GM23338 (cell line): Measurements from ENCODE around the gene CHD5. TPM values are rescaled to one million over a fixed set of nuclear protein-coding genes. Genes with fewer than 3 reads are reported as not detected.
A peak's percentile ranks its signal among the peaks of the same experiment; 100 is the strongest.

Source experiments
- ATAC-seq: fragments of 200-7000 bp; cut with Tn5 transposase; 3 replicates; pipeline ENCODE4 v1.9.1; 2020
- DNase-seq: peaks from one replicate; pipeline ENCODE4 v3.0.0-alpha.2; 2015; ENCODE audit warnings: low spot score
- H2AFZ ChIP-seq: fragments of 200-600 bp; sonication (generic); 2 replicates; pipeline ENCODE4 v1.8.0; 2016; ENCODE audit warnings: antibody characterized with exemption, mild to moderate bottlenecking, moderate library complexity
- H3F3A ChIP-seq: fragments of 200-600 bp; sonication (generic); replicated peaks from 2 replicates; pipeline ENCODE4 v1.8.0; 2017; ENCODE audit warnings: antibody characterized with exemption, mixed run types, low read depth
- H3K27ac ChIP-seq: fragments of 200-600 bp; sonication (generic); 2 replicates; pipeline ENCODE4 v1.6.1; 2016; ENCODE audit warnings: low read depth
- H3K27me3 ChIP-seq: fragments of 200-600 bp; sonication (generic); 2 replicates; pipeline ENCODE4 v1.8.0; 2016; ENCODE audit warnings: mild to moderate bottlenecking, mixed run types, moderate library complexity; ENCODE audit not compliant: insufficient read depth
- H3K36me3 ChIP-seq: fragments of 200-600 bp; sonication (generic); 2 replicates; pipeline ENCODE4 v1.8.0; 2016; ENCODE audit warnings: mild to moderate bottlenecking; ENCODE audit not compliant: insufficient read depth
- H3K4me1 ChIP-seq: fragments of 200-600 bp; sonication (generic); 2 replicates; pipeline ENCODE4 v1.8.0; 2016; ENCODE audit warnings: mild to moderate bottlenecking, moderate library complexity; ENCODE audit not compliant: insufficient read depth
- H3K4me2 ChIP-seq: fragments of 200-600 bp; sonication (generic); 2 replicates; pipeline ENCODE4 v1.7.1; 2017; ENCODE audit warnings: mixed run types
- H3K4me3 ChIP-seq: fragments of 200-600 bp; sonication (generic); 2 replicates; pipeline ENCODE4 v1.6.1; 2016; ENCODE audit warnings: mixed run types
- H3K79me2 ChIP-seq: fragments of 200-600 bp; sonication (generic); replicated peaks from 2 replicates; pipeline ENCODE4 v1.8.0; 2017; ENCODE audit warnings: mild to moderate bottlenecking; ENCODE audit not compliant: insufficient read depth
- H3K9me2 ChIP-seq: fragments of 200-600 bp; sonication (generic); 2 replicates; pipeline ENCODE4 v1.8.0; 2017; ENCODE audit not compliant: insufficient read depth
- H4K20me1 ChIP-seq: fragments of 200-600 bp; sonication (generic); replicated peaks from 2 replicates; pipeline ENCODE4 v1.8.0; 2017; ENCODE audit warnings: mild to moderate bottlenecking; ENCODE audit not compliant: insufficient read depth
- H3K27ac Mint-ChIP-seq: 2 replicates; pipeline ENCODE4 v1.8.0; 2020; ENCODE audit warnings: inconsistent platforms, mild to moderate bottlenecking, moderate library complexity, mixed read lengths
- H3K27me3 Mint-ChIP-seq: 3 replicates; pipeline ENCODE4 v1.8.0; 2022; ENCODE audit warnings: low read depth, mild to moderate bottlenecking, moderate library complexity, mixed read lengths, inconsistent platforms; ENCODE audit not compliant: insufficient read depth, poor library complexity
- H3K36me3 Mint-ChIP-seq: 3 replicates; pipeline ENCODE4 v1.8.0; 2021; ENCODE audit warnings: low read depth, mild to moderate bottlenecking, inconsistent platforms, moderate library complexity, mixed read lengths
- H3K4me1 Mint-ChIP-seq: 3 replicates; pipeline ENCODE4 v1.8.0; 2020; ENCODE audit warnings: mild to moderate bottlenecking, inconsistent platforms, mixed read lengths
- H3K4me3 Mint-ChIP-seq: 3 replicates; pipeline ENCODE4 v1.8.0; 2021; ENCODE audit warnings: moderate library complexity, mild to moderate bottlenecking, inconsistent platforms, mixed read lengths
- H3K9me3 Mint-ChIP-seq: 3 replicates; pipeline ENCODE4 v1.8.0; 2020; ENCODE audit warnings: moderate library complexity, mild to moderate bottlenecking, inconsistent platforms, mixed read lengths
- EZH2 ChIP-seq: fragments of 200-600 bp; sonication (generic); IDR thresholded peaks from one replicate; pipeline ENCODE4 v1.8.0; 2017; ENCODE audit warnings: antibody characterized with exemption, mild to moderate bottlenecking, low read depth; ENCODE audit not compliant: unreplicated experiment
- EZH2phosphoT487 ChIP-seq: fragments of 200-600 bp; sonication (generic); IDR thresholded peaks from one replicate; pipeline ENCODE4 v1.8.1; 2018; ENCODE audit warnings: antibody characterized with exemption; ENCODE audit not compliant: unreplicated experiment
- NANOG ChIP-seq: IDR thresholded peaks from 2 replicates; pipeline ENCODE4 v1.6.1; 2016; ENCODE audit warnings: antibody characterized with exemption, borderline replicate concordance
- STAT1 ChIP-seq: IDR thresholded peaks from one replicate; pipeline ENCODE4 v1.6.1; 2016; ENCODE audit warnings: antibody characterized with exemption; ENCODE audit not compliant: unreplicated experiment
- polyA plus RNA-seq: library from polyadenylated mRNA; unstranded; fragments of >200 nt; fragmentation: Nextera tagmentation; extraction: Ambion mirVana; gene quantifications from 2 replicates; pipeline ENCODE4 v1.2.1, GENCODE V29; 2016
- total RNA-seq: library from RNA; depleted of rRNA; stranded (reverse); fragments of >200 nt; shearing (Covaris generic); gene quantifications from 2 replicates; pipeline ENCODE4 v1.2.3, GENCODE V29; 2014
- TF ChIP-seq, protein P1 (sequence below): fragments of 250-450 bp; sonication (Bioruptor Pico); IDR thresholded peaks from 2 replicates; pipeline ENCODE4 v1.5.0; 2020; ENCODE audit warnings: mild to moderate bottlenecking, moderate library complexity
- TF ChIP-seq, protein P2 (sequence below), 2 experiments: fragments of 200-600 bp in 1 of 2; sonication (generic) in 1 of 2; conservative IDR thresholded peaks; 2 replicates each; pipeline versions ENCODE4 v1.5.1 to v1.6.1; 2016 to 2017; ENCODE audit warnings: antibody characterized with exemption in 2 of 2, low read depth in 2 of 2, mild to moderate bottlenecking in 2 of 2, moderate library complexity in 1 of 2
- TF ChIP-seq, protein P3 (sequence below): IDR thresholded peaks from 2 replicates; pipeline ENCODE4 v1.6.1; 2016; ENCODE audit warnings: antibody characterized with exemption

Gene CHD5
- total and polyA plus RNA-seq, 2 experiments from 2014 or later = 0.32 to 1.0 TPM

DNA sequence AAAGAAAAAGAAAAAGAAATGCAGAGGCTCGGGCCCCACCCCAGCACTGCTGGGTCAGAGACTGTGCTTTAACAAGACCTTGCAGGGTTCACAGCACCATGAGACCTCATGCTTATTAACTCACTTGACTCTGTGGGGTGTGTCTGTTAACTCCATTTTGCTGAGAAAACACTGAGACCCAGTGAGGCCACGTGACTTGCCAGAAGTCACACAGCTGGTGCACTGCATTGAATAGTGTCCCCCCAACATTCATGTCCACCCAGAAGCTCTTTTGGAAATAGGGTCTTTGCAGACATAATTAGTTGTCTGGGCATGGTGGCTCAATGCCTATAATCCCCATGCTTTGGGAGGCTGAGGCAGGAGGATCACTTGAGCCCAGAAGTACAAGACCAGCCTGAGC, 39.7 kb downstream of the CHD5 start (continued):
- TF ChIP-seq, protein P1, sequence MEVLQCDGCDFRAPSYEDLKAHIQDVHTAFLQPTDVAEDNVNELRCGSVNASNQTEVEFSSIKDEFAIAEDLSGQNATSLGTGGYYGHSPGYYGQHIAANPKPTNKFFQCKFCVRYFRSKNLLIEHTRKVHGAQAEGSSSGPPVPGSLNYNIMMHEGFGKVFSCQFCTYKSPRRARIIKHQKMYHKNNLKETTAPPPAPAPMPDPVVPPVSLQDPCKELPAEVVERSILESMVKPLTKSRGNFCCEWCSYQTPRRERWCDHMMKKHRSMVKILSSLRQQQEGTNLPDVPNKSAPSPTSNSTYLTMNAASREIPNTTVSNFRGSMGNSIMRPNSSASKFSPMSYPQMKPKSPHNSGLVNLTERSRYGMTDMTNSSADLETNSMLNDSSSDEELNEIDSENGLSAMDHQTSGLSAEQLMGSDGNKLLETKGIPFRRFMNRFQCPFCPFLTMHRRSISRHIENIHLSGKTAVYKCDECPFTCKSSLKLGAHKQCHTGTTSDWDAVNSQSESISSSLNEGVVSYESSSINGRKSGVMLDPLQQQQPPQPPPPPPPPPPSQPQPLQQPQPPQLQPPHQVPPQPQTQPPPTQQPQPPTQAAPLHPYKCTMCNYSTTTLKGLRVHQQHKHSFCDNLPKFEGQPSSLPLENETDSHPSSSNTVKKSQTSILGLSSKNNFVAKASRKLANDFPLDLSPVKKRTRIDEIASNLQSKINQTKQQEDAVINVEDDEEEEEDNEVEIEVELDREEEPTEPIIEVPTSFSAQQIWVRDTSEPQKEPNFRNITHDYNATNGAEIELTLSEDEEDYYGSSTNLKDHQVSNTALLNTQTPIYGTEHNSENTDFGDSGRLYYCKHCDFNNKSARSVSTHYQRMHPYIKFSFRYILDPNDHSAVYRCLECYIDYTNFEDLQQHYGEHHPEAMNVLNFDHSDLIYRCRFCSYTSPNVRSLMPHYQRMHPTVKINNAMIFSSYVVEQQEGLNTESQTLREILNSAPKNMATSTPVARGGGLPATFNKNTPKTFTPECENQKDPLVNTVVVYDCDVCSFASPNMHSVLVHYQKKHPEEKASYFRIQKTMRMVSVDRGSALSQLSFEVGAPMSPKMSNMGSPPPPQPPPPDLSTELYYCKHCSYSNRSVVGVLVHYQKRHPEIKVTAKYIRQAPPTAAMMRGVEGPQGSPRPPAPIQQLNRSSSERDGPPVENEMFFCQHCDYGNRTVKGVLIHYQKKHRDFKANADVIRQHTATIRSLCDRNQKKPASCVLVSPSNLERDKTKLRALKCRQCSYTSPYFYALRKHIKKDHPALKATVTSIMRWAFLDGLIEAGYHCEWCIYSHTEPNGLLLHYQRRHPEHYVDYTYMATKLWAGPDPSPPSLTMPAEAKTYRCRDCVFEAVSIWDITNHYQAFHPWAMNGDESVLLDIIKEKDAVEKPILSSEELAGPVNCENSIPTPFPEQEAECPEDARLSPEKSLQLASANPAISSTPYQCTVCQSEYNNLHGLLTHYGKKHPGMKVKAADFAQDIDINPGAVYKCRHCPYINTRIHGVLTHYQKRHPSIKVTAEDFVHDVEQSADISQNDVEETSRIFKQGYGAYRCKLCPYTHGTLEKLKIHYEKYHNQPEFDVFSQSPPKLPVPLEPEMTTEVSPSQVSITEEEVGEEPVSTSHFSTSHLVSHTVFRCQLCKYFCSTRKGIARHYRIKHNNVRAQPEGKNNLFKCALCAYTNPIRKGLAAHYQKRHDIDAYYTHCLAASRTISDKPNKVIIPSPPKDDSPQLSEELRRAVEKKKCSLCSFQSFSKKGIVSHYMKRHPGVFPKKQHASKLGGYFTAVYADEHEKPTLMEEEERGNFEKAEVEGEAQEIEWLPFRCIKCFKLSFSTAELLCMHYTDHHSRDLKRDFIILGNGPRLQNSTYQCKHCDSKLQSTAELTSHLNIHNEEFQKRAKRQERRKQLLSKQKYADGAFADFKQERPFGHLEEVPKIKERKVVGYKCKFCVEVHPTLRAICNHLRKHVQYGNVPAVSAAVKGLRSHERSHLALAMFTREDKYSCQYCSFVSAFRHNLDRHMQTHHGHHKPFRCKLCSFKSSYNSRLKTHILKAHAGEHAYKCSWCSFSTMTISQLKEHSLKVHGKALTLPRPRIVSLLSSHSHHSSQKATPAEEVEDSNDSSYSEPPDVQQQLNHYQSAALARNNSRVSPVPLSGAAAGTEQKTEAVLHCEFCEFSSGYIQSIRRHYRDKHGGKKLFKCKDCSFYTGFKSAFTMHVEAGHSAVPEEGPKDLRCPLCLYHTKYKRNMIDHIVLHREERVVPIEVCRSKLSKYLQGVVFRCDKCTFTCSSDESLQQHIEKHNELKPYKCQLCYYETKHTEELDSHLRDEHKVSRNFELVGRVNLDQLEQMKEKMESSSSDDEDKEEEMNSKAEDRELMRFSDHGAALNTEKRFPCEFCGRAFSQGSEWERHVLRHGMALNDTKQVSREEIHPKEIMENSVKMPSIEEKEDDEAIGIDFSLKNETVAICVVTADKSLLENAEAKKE (CRISPR knock-in tag) = no peak
- TF ChIP-seq NANOG (no peak), EZH2 (no peak)
- TF ChIP-seq, protein P2, sequence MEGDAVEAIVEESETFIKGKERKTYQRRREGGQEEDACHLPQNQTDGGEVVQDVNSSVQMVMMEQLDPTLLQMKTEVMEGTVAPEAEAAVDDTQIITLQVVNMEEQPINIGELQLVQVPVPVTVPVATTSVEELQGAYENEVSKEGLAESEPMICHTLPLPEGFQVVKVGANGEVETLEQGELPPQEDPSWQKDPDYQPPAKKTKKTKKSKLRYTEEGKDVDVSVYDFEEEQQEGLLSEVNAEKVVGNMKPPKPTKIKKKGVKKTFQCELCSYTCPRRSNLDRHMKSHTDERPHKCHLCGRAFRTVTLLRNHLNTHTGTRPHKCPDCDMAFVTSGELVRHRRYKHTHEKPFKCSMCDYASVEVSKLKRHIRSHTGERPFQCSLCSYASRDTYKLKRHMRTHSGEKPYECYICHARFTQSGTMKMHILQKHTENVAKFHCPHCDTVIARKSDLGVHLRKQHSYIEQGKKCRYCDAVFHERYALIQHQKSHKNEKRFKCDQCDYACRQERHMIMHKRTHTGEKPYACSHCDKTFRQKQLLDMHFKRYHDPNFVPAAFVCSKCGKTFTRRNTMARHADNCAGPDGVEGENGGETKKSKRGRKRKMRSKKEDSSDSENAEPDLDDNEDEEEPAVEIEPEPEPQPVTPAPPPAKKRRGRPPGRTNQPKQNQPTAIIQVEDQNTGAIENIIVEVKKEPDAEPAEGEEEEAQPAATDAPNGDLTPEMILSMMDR (conservative IDR thresholded peaks at IDR 0.05; ENCODE audit: low read depth in 2 of 2) = no peak
- TF ChIP-seq, protein P3, sequence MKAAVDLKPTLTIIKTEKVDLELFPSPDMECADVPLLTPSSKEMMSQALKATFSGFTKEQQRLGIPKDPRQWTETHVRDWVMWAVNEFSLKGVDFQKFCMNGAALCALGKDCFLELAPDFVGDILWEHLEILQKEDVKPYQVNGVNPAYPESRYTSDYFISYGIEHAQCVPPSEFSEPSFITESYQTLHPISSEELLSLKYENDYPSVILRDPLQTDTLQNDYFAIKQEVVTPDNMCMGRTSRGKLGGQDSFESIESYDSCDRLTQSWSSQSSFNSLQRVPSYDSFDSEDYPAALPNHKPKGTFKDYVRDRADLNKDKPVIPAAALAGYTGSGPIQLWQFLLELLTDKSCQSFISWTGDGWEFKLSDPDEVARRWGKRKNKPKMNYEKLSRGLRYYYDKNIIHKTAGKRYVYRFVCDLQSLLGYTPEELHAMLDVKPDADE = no peak

DNA sequence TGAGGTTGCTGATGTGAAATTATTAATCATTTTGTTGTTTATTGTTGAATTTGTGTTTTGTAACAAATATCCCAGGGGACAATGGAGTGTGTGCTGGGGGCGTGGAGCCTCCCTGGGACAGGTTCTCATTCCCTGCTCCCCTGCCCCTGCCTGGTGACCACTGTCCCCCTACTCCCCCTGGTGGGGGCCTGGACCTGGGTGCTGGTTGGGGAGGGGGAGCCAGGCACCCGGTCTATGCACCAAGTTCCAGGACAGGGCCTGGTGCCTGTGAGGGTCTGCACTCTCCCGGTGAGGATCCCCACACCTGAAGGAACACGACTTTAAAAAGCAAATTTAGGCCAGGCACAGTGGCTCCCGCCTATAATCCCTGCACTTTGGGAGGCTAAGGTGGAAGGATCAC, 42.4 kb downstream of the CHD5 start:
- no peak overlapping the region for H3K4me2 ChIP-seq
- H3K4me1 ChIP-seq = no peaks in the 10 kb centered on the region
- H4K20me1 ChIP-seq = no peaks in the 10 kb centered on the region
- H3K79me2 ChIP-seq = no peaks in the 10 kb centered on the region
- Mint-ChIP-seq H3K36me3 (no peaks in the 10 kb centered on the region), H3K4me3 (no peak overlapping the region), H3K4me1 (no peaks in the 10 kb centered on the region), H3K27ac (no peak overlapping the region), H3K27me3 (peaks cover 14% of the 10 kb centered on the region), H3K9me3 (no peaks in the 10 kb centered on the region; the same call in 2 of the 3 replicates)
- H3K4me3 ChIP-seq = no peak overlapping the region
- no peak overlapping the region for H2AFZ ChIP-seq
- H3K36me3 ChIP-seq = no peaks in the 10 kb centered on the region
- H3K27me3 ChIP-seq = no peaks in the 10 kb centered on the region
- H3K9me2 ChIP-seq = no peaks in the 10 kb centered on the region
- no peaks in the 10 kb centered on the region for H3F3A ChIP-seq
- no peak overlapping the region for H3K27ac ChIP-seq
- ATAC-seq (peak; percentile 37), DNase-seq (no peak)
- TF ChIP-seq EZH2phosphoT487 = no peak
- TF ChIP-seq, protein P1 (CRISPR knock-in tag) = no peak
- TF ChIP-seq STAT1 = no peak
